Astrocyte (in vitro differentiated cells and primary cell): Measurements from ENCODE around the gene CHN2.

Experiments
- EZH2 ChIP-seq: IDR thresholded peaks from 2 replicates; pipeline ENCODE4 v1.6.1; 2012; ENCODE audit warnings: mild to moderate bottlenecking, low read length, inconsistent platforms; ENCODE audit not compliant: insufficient read depth
- TF ChIP-seq, protein P1 (sequence below): IDR thresholded peaks from 2 replicates; pipeline ENCODE4 v1.5.1; 2011; ENCODE audit warnings: low read depth, mild to moderate bottlenecking, inconsistent platforms, low read length, moderate library complexity; ENCODE audit not compliant: insufficient read depth

DNA sequence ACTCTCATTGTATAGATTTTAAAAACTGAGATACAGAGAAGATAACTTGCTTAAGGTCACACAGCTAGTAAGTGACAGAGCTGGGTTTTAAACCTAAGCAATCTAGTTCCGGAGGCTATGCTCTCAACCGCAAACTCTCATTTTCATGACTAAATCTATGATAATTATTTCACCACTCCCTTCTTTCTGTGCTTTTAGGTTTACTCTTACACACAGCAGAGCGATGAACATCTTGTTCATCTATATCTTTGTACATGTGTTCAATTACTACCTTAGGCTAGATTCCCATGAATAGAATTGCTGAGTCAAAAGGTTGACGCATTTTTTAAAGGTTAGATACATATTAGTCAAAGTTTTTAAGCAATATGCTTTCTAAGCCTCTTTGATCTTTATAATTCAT lies 154.8 kb downstream of the CHN2 start:
- TF ChIP-seq, protein P1, sequence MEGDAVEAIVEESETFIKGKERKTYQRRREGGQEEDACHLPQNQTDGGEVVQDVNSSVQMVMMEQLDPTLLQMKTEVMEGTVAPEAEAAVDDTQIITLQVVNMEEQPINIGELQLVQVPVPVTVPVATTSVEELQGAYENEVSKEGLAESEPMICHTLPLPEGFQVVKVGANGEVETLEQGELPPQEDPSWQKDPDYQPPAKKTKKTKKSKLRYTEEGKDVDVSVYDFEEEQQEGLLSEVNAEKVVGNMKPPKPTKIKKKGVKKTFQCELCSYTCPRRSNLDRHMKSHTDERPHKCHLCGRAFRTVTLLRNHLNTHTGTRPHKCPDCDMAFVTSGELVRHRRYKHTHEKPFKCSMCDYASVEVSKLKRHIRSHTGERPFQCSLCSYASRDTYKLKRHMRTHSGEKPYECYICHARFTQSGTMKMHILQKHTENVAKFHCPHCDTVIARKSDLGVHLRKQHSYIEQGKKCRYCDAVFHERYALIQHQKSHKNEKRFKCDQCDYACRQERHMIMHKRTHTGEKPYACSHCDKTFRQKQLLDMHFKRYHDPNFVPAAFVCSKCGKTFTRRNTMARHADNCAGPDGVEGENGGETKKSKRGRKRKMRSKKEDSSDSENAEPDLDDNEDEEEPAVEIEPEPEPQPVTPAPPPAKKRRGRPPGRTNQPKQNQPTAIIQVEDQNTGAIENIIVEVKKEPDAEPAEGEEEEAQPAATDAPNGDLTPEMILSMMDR, result no peak
- no peak for TF ChIP-seq EZH2
